ENCODE measurements around the gene EDEM1. TPM values are rescaled to one million over a fixed set of nuclear protein-coding genes. Genes with fewer than 3 reads are reported as not detected.
"Not testable (repeated sequence)": the region's sequence is repeated elsewhere in the genome, so short reads cannot be mapped to it uniquely, and the experiment has no call there.

EDEM1 gene
- total and polyA plus RNA-seq, 2 experiments from 2014 or later: 5.0 to 51.6 TPM

GRCh38 chr3:5143464-5143863 is 44.0 kb upstream of the EDEM1 start:
- Histone ChIP-seq H3K27me3 (no peaks in the 10 kb centered on the region), H3K4me1 (ENCODE audit: low read depth) (peaks cover 5% of the 10 kb centered on the region), H3K9me3 (ENCODE audit: low read depth) (no peaks in the 10 kb centered on the region), H3K27ac (no peak overlapping the region), H3K4me3 (no peak overlapping the region), H3K36me3 (no peaks in the 10 kb centered on the region)
- DNase-seq (ENCODE audit: low read depth in 1 of 2, low spot score in 1 of 2): no peak
- TF ChIP-seq, protein P1, sequence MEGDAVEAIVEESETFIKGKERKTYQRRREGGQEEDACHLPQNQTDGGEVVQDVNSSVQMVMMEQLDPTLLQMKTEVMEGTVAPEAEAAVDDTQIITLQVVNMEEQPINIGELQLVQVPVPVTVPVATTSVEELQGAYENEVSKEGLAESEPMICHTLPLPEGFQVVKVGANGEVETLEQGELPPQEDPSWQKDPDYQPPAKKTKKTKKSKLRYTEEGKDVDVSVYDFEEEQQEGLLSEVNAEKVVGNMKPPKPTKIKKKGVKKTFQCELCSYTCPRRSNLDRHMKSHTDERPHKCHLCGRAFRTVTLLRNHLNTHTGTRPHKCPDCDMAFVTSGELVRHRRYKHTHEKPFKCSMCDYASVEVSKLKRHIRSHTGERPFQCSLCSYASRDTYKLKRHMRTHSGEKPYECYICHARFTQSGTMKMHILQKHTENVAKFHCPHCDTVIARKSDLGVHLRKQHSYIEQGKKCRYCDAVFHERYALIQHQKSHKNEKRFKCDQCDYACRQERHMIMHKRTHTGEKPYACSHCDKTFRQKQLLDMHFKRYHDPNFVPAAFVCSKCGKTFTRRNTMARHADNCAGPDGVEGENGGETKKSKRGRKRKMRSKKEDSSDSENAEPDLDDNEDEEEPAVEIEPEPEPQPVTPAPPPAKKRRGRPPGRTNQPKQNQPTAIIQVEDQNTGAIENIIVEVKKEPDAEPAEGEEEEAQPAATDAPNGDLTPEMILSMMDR (IDR thresholded peaks at IDR 0.05; ENCODE audit: low read depth, low read length): no peak

GRCh38 chr3:5144316-5144994 is 43.1 kb upstream of the EDEM1 start:
- TF ChIP-seq, protein P1 (IDR thresholded peaks at IDR 0.05; ENCODE audit: low read depth, low read length): no peak
- no peaks in the 10 kb centered on the region for H3K9me3 ChIP-seq (ENCODE audit: low read depth)
- DNase-seq (ENCODE audit: low read depth in 1 of 2, low spot score in 1 of 2): no peak
- no peak overlapping the region for H3K27ac ChIP-seq
- no peaks in the 10 kb centered on the region for H3K4me1 ChIP-seq (ENCODE audit: low read depth)
- H3K27me3 ChIP-seq: no peaks in the 10 kb centered on the region
- no peaks in the 10 kb centered on the region for H3K36me3 ChIP-seq
- H3K4me3 ChIP-seq: no peak overlapping the region

GRCh38 chr3:5145120-5145519 is 42.4 kb upstream of the EDEM1 start:
- H3K4me3 ChIP-seq: no peak overlapping the region
- H3K9me3 ChIP-seq (ENCODE audit: low read depth): no peaks in the 10 kb centered on the region
- H3K36me3 ChIP-seq: no peaks in the 10 kb centered on the region
- no peak for DNase-seq (ENCODE audit: low read depth in 1 of 2, low spot score in 1 of 2)
- no peak overlapping the region for H3K27ac ChIP-seq
- no peaks in the 10 kb centered on the region for H3K4me1 ChIP-seq (ENCODE audit: low read depth)
- TF ChIP-seq, protein P1 (IDR thresholded peaks at IDR 0.05; ENCODE audit: low read depth, low read length): no peak
- H3K27me3 ChIP-seq: no peaks in the 10 kb centered on the region

- not testable (repeated sequence) for H3K27me3 ChIP-seq; H3K4me1 ChIP-seq (ENCODE audit: low read depth); DNase-seq (ENCODE audit: low read depth in 1 of 2, low spot score in 1 of 2); H3K9me3 ChIP-seq (ENCODE audit: low read depth); H3K4me3 ChIP-seq; H3K36me3 ChIP-seq; H3K27ac ChIP-seq
These were observed 40.4 kb upstream of the EDEM1 start for GRCh38 chr3:5147152-5147551.

DNA sequence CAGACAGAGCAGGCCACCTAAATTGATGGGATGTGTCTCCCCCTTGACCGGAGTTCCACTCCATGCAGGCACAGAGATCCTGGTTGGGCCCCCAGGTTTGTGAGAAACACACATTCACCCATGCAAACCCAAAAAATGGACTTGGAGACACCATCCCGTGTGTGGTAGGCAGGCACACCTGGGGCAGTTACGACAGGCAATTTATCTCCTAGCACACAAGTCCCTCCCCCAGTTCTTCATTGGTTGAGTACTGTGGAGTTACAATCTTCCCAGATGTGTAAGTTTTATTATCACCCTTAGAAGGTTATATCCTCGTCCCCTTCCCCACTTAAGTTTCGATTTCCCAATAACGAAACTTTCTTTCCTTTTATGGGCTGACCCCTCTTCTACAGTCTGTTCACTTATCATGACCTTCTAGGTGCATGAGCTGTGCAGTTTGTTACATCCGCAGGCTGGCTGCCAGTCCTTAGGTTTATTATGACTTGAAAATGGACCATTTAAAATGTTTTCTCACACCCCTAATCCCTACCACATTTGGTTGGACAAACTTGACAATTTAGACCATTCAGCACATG is 38.1 kb upstream of the EDEM1 start:
- DNase-seq (ENCODE audit: low read depth in 1 of 2, low spot score in 1 of 2): no peak
- Histone ChIP-seq H3K4me3 (no peak overlapping the region), H3K36me3 (no peaks in the 10 kb centered on the region), H3K9me3 (ENCODE audit: low read depth) (no peaks in the 10 kb centered on the region), H3K4me1 (ENCODE audit: low read depth) (no peaks in the 10 kb centered on the region), H3K27ac (no peak overlapping the region), H3K27me3 (no peaks in the 10 kb centered on the region)
- TF ChIP-seq, protein P1 (IDR thresholded peaks at IDR 0.05; ENCODE audit: low read depth, low read length): no peak

DNA sequence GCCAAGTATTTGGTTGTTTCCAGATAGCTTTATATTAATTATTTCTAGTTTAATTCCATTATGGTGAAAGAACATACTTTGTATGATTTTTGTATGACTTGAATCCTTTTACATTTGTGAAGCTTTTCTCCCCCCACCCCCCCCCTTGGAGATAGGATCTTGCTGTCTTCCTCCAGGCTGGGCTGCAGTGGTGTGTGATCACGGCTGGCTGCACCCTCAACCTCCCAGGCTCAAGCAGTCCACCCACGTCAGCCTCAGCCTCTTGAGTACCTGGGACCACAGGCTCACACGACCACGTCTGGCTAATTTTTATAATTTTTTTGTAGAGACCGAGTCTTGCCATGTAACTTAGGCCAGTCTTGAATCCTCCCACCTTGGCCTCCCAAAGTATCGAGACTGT is 35.9 kb upstream of the EDEM1 start:
- Histone ChIP-seq H3K27me3 (no peaks in the 10 kb centered on the region), H3K4me1 (ENCODE audit: low read depth) (no peaks in the 10 kb centered on the region), H3K27ac (no peak overlapping the region), H3K4me3 (no peak overlapping the region), H3K9me3 (ENCODE audit: low read depth) (no peaks in the 10 kb centered on the region), H3K36me3 (no peaks in the 10 kb centered on the region)
- no peak for DNase-seq (ENCODE audit: low read depth in 1 of 2, low spot score in 1 of 2)
- TF ChIP-seq, protein P1 (IDR thresholded peaks at IDR 0.05; ENCODE audit: low read depth, low read length): no peak
